Limb (tissue), 2 donors: ENCODE data around the gene RAB36.

ENCODE experiments used
- DNase-seq, 2 donors: peaks; one replicate each; pipeline ENCODE4 v3.0.0-alpha.2; 2016; ENCODE audit errors: extremely low spot score in 2 of 2

Gene RAB36

DNA sequence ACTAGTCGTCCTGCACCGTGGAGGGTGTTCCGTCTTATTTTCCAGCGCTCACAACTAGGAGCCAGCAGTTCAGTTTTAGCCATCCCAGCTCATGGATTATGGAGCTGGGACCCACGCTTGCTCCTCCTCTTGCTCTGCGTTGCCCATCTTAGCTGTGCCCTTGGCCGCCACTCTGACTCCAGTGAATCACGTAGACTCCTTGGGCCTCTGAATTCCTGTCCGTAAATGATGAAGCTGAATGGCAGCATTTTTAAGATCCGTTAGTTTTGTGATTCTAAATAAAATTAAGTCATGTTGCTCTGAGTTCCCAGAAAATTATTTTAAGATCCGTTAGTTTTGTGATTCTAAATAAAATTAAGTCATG, 58.8 kb downstream of the RAB36 start:
- DNase-seq, result no peak

DNA sequence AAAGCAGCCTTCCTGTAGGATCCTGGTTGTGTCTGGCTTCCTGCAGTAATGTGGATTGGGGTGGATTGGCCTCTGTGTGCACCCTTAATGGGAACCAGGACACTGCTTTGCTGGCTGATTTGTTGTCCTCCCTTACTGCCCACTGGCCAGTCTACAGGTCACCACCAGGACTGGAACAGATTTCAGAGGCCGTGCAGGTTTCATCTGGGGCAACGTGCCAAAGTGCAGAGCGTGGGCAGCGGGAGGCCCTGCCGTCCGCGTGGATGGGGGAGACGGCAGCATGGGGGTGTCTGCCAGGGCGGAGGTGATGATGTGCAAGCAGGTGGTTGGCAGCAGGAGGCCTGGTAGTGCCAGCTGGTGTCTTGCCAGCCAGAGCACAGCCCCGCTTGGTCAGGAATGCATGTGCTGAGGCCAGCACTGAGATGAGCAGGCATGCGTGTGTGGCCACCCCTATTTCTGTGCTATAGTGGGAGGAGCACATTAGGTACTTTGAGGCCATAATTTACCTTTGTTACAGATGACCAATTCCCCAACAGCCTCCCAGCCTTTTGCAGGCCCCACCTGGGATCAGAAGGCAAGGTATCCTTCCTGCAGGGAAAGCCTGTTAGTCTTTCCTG, 59.4 kb downstream of the RAB36 start:
- DNase-seq, result peak in 1 of 2 donors; percentile 55

DNA sequence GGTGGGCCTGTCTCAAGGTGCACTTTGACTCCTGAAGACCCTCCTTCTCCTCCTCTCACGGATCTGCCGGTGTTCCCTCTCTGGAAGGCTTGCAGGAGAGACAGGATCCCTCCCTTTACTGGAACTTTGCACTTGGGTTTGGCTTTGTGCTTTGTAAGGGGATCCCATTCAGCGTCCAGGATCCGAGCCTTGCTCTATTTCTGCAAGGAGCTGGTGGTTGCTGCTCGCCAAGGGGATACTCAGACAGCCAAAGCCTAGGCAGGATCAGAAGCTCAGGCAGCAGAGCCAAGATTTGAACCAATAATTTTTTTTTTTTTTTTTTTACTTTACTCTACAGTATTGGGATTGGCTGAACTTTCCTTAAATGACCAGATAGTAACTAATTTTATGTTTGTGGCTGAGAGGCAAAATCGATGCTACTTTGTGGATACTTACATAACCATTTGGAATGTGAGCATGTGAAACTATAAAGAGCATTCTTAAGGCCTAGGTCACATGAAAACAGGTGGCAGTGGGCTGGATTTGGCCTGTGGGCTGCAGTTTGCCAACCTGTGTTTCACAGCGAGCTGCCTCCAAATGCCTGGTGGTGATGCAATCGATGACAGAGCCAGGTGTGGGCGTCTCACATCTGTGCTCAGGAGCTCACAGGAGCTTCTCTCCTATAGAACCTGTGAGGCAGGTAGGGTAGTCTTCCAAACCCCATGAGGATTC, 60.2 kb downstream of the RAB36 start:
- no peak for DNase-seq

DNA sequence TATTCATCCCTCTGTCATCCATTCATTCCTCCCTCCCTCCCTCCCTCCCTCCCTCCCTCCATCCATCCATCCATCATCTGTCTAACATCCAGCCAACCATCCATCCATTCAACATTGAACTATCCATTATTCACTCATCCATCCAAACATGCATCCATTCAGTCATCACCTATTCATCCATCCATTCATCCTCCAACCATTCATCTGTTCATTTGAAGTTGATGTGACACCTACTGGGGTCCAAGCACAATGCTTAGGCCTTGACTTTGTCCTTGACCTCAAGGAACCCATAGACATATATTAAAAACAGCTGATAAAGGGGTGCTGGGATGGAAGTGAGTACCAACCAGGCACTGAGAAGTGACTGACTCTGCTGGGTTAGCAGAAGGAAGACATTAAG, 61.6 kb downstream of the RAB36 start:
- DNase-seq, result no peak

DNA sequence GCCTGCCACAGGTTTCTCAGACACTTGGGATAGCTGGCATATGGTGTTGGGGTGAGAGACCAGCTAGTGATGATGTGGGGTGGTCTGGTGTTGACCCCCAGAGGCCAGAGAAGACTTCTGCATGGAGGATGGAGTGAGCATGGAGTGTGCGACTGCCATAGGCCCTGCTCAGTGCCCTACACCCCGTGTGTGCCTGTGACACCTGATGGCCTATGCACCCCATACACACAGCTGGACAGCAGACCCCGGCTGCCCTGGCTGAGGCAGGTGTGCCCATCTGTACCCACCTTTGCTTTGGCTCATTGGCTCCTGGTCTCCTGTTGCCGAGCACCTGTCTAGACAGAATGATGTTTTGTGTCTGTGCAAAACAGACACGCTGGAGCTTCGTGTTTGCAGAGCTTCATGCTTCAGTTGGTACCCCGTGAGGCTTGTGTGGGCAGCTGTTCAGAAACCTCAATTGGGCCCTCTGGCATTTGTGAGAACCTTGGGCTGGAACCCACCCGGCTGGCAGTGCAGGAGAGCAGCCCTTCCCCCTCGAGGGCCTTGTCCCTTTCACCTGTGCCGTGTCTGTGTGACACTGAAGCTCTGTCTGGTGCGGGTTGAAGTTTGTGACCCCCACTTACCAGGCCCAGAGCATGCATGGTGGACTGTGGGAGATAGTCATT, 62.6 kb downstream of the RAB36 start:
- DNase-seq, result no peak

DNA sequence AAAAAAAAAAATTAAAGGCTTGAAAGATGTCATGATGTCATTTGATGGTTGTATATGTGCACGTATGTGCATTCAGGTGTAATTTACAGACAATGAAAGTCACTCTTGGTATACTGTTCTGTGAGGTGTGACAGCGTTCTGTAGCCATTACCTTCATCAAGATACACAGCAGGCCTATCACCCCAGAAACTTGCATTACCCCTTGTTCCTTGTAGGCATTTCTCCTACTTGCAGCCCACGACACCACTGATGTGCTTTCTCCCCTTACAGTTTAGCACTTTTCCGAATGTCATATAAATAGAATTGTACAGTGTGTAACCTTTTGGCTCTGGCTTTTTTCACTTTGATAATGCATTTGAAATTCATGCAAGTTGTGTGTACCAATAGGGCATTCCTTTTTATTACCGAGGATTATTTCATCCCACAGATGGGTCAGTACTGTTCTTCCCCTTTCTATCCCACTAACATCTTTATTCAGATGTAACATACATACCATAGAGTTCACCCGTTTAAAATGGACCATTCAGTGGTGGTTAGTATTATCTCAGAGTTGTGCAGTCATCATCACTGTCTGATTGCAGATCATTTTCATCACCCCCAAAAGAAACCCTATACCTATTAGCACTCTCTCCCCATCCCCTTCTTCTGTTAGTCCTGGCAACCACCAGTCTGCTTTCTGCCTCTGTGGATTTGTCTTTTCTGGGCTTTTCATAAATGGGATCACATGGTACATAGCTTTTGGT, 65.3 kb downstream of the RAB36 start:
- DNase-seq, result no peak

DNA sequence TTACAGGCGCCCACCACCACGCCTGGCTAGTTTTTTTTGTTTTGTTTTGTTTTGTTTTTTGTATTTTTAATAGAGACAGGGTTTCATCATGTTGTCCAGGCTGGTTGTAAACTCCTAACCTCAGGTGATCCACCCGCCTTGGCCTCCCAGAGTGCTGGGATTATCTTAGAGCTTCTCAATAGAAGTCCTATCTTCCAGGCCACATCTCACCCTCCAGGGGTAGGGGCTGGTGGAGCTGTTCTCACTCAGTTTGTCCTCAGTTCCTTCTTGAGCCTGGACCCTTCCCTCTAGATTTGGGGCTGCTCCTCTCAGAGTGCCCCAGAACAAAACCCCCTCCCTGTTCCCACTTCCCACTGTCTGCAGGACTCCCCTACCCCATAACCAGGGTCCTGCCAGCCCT, 66.3 kb downstream of the RAB36 start:
- DNase-seq, result no peak

DNA sequence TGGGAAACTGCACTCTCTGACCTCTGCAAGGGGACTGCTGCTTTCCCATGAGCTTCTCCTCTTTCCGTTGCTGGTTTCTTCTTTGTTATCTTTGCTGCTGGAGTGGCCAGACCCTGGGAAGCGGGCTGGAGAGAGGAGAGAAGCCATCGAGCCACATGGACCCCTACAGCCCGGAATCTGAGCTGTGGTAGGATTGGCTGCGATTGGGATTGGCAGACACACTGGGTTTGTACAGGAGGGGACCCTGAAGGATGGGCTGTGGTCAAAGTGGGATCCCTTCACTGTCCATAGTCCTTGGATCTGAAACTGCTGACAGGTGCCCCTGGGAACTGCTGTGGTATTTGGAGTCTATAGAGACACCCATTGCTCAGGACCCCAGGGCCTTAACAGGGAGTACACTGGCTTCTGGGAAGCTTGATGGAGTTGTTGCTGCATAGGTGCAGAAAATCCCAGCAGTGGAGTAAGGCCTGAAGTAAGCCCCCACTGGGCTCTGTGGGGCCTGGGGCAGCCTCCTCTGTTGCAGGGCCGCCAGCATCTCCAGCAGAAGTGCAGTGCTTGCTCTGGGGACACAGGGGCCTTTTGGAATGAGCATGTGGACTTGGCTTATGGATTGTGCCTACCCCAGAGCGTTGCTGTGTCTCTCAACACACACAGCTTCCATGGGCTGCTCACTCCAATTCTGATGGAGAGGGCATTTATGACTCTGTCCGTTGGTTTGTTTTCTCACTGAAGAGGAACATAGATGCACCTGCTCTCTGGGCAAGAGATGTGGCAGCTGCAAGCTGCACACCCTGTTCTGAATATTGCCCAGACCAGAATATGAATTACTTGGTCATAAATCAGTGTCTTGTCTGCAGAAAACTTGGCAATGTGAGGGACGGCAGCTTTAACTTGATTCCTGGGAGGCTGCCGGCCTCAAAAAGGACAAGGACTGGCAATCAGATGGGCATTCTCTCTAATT, 67.1 kb downstream of the RAB36 start:
- DNase-seq, result no peak

DNA sequence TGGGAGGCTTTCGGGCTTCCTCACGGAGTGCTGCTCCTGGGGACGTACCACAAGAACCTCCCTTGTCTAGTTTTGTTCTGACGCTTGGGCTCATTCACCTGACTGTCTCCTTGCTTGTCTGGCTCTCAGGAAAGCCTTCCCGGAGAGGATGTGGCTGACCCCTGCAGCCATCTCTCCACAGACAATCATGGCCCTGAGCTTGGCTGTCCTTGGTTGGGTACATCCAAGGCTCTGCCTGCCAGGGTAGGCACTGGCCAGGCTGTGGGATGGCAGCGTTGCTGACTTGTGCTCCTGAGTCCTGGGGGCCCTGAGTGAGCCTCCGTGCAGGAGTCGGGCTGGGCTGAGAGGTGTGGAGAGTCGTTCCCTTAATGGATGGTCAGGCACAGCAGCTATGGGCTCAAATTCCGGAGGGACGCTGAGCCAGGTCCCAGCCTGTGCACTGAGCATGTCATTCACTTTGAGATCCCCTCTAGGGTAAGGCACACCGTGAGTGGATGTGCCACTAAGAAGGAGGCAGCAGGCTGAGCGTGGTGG, 67.8 kb downstream of the RAB36 start:
- no peak for DNase-seq

DNA sequence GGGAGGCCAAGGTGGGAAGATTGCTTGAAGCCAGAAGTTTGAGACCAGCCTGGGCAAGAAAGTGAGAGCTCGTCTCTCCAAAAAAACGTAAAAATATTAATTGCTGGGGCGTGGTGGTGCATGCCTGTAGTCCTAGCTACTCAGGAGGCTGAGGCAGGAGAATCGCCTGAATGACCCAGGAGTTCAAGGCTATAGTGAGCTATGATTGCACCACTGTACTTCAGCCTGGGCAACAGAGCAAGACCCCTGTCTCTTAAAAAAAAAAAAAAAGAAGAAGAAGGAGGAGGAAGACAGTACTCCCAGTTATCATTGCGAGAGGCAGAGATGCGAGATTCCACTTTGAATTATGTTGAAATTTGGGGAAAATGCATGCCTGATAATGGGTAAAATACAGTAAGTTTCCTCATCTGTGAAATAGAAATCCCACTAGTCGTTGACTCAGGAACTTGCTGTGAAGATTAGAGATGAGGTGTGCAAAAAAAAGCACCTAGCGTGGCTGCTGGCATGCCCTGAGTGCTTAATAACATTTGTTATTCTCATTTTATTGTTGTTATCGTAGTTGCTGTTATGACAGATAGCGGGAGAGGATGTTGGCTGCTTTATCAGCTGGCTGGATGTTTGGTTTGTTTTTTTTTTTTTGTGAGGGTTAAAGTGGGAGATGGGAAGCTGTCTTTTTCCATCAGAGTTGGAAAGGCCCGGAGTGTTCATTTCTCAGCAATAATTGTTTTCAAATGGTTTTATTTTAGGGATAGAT, 68.5 kb downstream of the RAB36 start:
- no peak for DNase-seq
